ENCODE results near the gene C2.
"Not testable (repeated sequence)": the region's sequence is repeated elsewhere in the genome, so short reads cannot be mapped to it uniquely, and the experiment has no call there.

C2 gene

GRCh38 chr6:31980998-31981397, 53.5 kb downstream of the C2 start:
- not testable (repeated sequence) for DNase-seq

GRCh38 chr6:31981744-31982143, 54.2 kb downstream of the C2 start, which contains the start of gene C4A:
Gene C4A, plus strand, starts transcription at chr6:31982057. Its CDS starts 51 bp downstream, at chr6:31982108.
- DNase-seq, result not testable (repeated sequence)

- DNase-seq, result not testable (repeated sequence)
Measured at GRCh38 chr6:31989363-31989762, 61.8 kb downstream of the C2 start.

- not testable (repeated sequence) for DNase-seq
Measured at GRCh38 chr6:31994421-31994820, 66.9 kb downstream of the C2 start.

Measured in NCI-H1092 (cell line).